Midbrain (tissue), 1 donor: ENCODE data around the gene CD22.

Source experiments
- DNase-seq: peaks from one replicate; lab custom pipeline; 2025; lab: John Stamatoyannopoulos, UW

Gene CD22

GRCh38 chr19:35295792-35296462 is 33.1 kb upstream of the CD22 start:
- no peak for DNase-seq

- DNase-seq = no peak
Observed at GRCh38 chr19:35296644-35297514, 32.1 kb upstream of the CD22 start.

GRCh38 chr19:35297515-35297848 is 31.5 kb upstream of the CD22 start:
- DNase-seq = no peak

GRCh38 chr19:35297922-35298321 is 31.1 kb upstream of the CD22 start:
- DNase-seq = no peak

- no peak for DNase-seq
Observed at GRCh38 chr19:35298561-35298972, 30.4 kb upstream of the CD22 start.

- peak; percentile 63 for DNase-seq
Observed at GRCh38 chr19:35299523-35300338, 29.3 kb upstream of the CD22 start.

- no peak for DNase-seq
Observed at GRCh38 chr19:35300339-35300649, 28.7 kb upstream of the CD22 start.

- no peak for DNase-seq
Observed at GRCh38 chr19:35301961-35302360, 27.0 kb upstream of the CD22 start.

GRCh38 chr19:35302446-35302845 is 26.5 kb upstream of the CD22 start:
- no peak for DNase-seq

GRCh38 chr19:35303357-35303915 is 25.6 kb upstream of the CD22 start:
- no peak for DNase-seq

- no peak for DNase-seq
Observed at GRCh38 chr19:35304036-35304435, 25.0 kb upstream of the CD22 start.

- no peak for DNase-seq
Observed at GRCh38 chr19:35305181-35305580, 23.8 kb upstream of the CD22 start.

GRCh38 chr19:35306473-35307246 is 22.3 kb upstream of the CD22 start:
- DNase-seq = no peak

- no peak for DNase-seq
Observed at GRCh38 chr19:35307931-35308330, 21.1 kb upstream of the CD22 start.

GRCh38 chr19:35308910-35309309 is 20.1 kb upstream of the CD22 start:
- DNase-seq = no peak

- DNase-seq = no peak
Observed at GRCh38 chr19:35309481-35310279, 19.3 kb upstream of the CD22 start.

GRCh38 chr19:35310331-35310730 is 18.7 kb upstream of the CD22 start:
- DNase-seq = no peak

- DNase-seq = no peak
Observed at GRCh38 chr19:35310811-35311465, 18.0 kb upstream of the CD22 start.

GRCh38 chr19:35311901-35312665 is 16.9 kb upstream of the CD22 start:
- no peak for DNase-seq

- no peak for DNase-seq
Observed at GRCh38 chr19:35313587-35313986, 15.4 kb upstream of the CD22 start.
